NCI-H2196 (cell line): ENCODE results near the gene RHOH.
A peak's percentile ranks its signal among the peaks of the same experiment; 100 is the strongest.
"Not testable (repeated sequence)": the region's sequence is repeated elsewhere in the genome, so short reads cannot be mapped to it uniquely, and the experiment has no call there.

Source experiments
- DNase-seq: peaks from one replicate; lab custom pipeline; 2025; ENCODE audit not compliant: unreplicated experiment; lab: John Stamatoyannopoulos, UW

RHOH gene, protein sequence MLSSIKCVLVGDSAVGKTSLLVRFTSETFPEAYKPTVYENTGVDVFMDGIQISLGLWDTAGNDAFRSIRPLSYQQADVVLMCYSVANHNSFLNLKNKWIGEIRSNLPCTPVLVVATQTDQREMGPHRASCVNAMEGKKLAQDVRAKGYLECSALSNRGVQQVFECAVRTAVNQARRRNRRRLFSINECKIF

DNA sequence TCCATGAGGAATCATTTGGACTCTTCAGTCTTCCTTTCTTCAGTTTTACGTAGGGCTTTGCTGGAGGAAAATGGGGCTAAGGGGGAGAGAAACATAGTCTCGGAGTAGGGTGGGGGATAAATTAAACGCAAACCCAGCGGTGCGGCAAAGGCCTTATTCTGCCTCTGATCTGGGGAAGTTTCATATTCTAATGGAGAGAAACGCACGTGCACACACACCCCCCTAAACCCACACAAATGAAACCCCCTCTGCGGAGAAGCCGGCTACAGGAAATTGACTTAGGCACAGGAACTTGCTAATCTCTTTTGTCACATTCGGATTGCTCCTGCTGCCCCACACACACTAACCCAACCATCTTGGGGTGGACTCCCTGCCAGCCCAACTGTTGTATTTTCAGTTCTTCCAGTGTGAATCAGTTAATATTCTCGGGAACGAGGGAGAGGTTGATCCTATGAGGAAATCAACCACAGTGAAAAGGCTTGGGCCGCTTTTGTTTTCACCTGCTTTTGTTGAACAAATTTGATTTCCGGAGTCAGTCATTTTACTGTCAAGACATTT, at the start of gene RHOH:
Gene RHOH, plus strand, starts transcription at position 308 of the 558 bp plus-strand sequence. CDS start 46,356 bp downstream, outside the sequence.
- no peak for DNase-seq

DNA sequence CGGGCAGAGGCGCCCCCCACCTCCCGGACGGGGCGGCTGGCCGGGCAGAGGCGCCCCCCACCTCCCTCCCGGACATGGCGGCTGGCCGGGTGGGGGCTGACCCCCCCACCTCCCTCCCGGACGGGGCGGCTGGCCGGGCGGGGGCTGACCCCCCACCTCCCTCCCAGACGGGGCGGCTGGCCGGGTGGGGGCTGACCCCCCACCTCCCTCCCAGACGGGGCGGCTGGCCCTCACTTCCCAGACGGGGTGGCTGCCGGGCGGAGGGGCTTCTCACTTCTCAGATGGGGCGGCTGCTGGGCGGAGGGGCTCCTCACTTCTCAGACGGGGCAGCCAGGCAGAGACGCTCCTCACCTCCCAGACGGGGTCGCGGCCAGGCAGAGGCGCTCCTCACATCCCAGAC, 49.3 kb upstream of the RHOH start:
- DNase-seq, result not testable (repeated sequence)

GRCh38 chr4:40149960-40150385, 46.9 kb upstream of the RHOH start:
- peak; percentile 76 for DNase-seq

- DNase-seq, result no peak
Measured at GRCh38 chr4:40150932-40151331, 45.9 kb upstream of the RHOH start.

DNA sequence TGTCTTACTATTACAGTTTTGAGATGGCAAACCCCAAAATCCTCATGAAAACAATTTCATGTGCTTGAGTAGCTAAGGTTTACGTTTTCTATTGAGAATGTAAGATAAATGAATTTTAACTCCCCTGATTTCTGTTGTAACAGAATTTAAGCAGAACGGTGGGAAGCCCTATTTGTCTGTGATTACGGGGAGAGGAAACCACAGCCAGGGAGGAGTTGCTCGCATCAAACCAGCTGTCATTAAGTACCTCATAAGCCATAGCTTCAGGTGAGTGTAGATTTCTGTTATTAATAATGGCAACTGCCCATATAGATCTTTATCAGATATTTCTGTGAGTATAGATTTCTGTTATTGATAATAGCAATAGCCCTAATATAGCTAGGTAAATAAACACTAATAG, 44.2 kb upstream of the RHOH start:
- DNase-seq, result no peak

- no peak for DNase-seq
Measured at GRCh38 chr4:40157436-40157835, 39.4 kb upstream of the RHOH start.

GRCh38 chr4:40160258-40160657, 36.6 kb upstream of the RHOH start:
- no peak for DNase-seq

- no peak for DNase-seq
Measured at GRCh38 chr4:40164459-40164858, 32.4 kb upstream of the RHOH start.

GRCh38 chr4:40165916-40166315, 30.9 kb upstream of the RHOH start:
- DNase-seq, result no peak

DNA sequence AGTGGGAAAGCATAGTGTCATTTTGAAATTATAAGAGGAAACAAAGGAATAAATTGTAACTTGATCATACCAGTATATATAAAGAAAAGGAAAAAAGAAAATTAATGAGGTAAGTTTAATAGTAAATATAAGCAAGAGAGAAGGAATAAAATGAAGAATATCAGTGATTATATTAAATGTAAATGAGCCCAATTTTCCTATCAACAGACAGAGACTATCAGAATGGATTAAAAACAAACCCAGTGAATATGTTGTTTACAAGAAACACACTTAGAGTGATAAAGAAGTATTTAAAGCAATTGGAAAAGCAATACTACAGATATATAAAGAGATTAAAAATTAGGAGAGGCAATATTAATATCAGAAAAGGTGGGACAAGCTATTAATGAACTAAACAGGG, 28.8 kb upstream of the RHOH start:
- no peak for DNase-seq

DNA sequence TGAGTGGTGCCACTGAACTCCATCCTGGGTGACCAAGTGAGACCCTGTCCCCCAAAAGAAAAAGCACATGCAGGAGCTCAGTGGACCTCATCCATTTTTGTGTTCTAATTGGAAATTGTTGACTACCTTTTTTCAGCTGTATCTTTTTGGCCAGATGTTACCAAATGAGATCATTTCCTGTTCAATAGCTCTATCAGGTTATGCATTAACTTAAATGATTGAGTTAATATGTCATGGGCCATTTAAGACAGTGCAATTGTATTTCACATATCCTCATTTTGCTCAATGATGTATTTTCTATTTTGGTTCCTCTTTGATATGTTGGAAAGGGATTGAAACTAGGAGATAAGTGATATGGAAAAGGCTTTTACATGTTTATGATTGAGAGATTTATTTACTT, 26.2 kb upstream of the RHOH start:
- no peak for DNase-seq

GRCh38 chr4:40173470-40173875, 23.4 kb upstream of the RHOH start:
- DNase-seq, result no peak

DNA sequence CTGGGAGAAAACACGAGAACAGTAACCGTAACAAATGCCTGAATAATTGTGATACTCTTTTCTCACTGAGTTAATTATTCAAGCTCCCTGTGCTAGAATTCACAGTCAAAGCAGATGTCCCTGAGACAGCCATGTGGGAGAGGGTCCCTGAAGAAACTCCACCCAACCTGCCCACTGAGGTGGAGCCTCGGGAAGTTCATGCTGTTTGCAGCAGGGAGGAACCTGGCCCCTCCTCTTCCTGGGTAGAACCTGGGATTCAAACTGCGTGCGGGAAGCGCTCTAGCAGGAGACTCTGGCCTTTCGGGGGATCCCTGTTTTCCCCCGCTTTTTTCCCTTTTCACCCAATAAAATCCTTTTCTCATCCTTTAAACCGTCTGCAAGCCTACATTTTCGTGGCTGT, 20.2 kb upstream of the RHOH start:
- DNase-seq, result no peak

GRCh38 chr4:40177591-40177990, 19.2 kb upstream of the RHOH start:
- DNase-seq, result no peak

DNA sequence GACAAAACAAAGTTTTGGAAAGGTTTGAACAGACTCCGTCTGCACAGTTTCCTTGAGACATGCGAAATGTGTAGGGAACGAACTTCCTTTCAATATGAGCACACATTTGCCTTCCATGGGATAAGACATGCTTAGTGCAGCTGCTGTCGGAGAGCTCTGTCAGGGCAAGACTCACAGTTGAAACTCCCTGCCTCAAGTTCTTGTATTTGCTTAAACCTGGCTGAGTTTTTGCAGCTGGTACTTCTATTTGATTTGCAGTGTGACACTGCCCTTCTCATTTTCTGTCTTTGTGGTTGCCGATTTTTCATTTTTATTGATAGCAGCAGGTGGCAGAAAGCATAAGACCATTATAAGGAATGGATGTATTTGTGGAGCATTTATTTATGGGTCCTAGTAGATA, 18.2 kb upstream of the RHOH start:
- peak; percentile 41 for DNase-seq

- DNase-seq, result no peak
Measured at GRCh38 chr4:40179360-40179759, 17.5 kb upstream of the RHOH start.

GRCh38 chr4:40180356-40180755, 16.5 kb upstream of the RHOH start:
- DNase-seq, result no peak

DNA sequence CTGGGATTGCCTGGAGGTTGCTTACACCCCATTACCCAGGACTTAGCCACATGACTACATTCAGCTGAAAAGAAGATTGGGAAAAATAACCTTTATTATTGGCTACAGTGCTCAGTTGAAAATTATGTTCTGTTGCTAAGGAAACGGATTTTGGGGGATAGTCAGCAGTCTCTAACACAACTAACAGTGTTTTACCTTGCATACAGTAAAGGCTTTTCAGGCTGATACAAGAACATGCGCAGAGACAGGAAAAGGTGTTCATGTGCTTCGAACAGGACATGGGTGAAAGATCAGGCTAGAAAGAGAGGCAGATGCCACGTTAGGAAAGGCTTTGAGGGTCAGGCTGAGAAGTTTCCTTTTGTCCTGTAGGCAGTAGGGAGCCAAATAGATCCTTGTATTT, 14.8 kb upstream of the RHOH start:
- no peak for DNase-seq

GRCh38 chr4:40182954-40183353, 13.9 kb upstream of the RHOH start:
- no peak for DNase-seq

- DNase-seq, result no peak
Measured at GRCh38 chr4:40183615-40184411, 13.0 kb upstream of the RHOH start.

GRCh38 chr4:40185830-40186664, 10.8 kb upstream of the RHOH start:
- DNase-seq, result no peak

GRCh38 chr4:40186665-40187014, 10.2 kb upstream of the RHOH start:
- DNase-seq, result no peak
